Ascending aorta (tissue), 2 donors: Measurements from ENCODE around the gene PFN3. TPM values are rescaled to one million over a fixed set of nuclear protein-coding genes. Genes with fewer than 3 reads are reported as not detected.

Source experiments
- DNase-seq, 2 donors: peaks; one replicate each; pipeline ENCODE4 v3.0.0-alpha.2; 2019; ENCODE audit warnings: low spot score in 2 of 2
- H3K27ac ChIP-seq, 2 donors: fragments of 200-600 bp; sonication (generic); one replicate each; pipeline ENCODE4 v1.5.1; 2016 to 2017; ENCODE audit warnings: mild to moderate bottlenecking in 1 of 2
- H3K27me3 ChIP-seq: fragments of 200-600 bp; sonication (generic); one replicate; pipeline ENCODE4 v1.5.1; 2017
- H3K36me3 ChIP-seq, 2 donors: fragments of 200-600 bp; sonication (generic); one replicate each; pipeline ENCODE4 v1.5.1; 2016
- H3K4me1 ChIP-seq, 2 donors: fragments of 200-600 bp; sonication (generic); one replicate each; pipeline ENCODE4 v1.5.1; 2016 to 2017; ENCODE audit warnings: mild to moderate bottlenecking in 1 of 2
- H3K4me3 ChIP-seq, 2 donors: fragments of 200-600 bp; sonication (generic); one replicate each; pipeline ENCODE4 v1.5.1; 2016 to 2017; ENCODE audit warnings: mild to moderate bottlenecking in 1 of 2
- H3K9me3 ChIP-seq, 2 donors: fragments of 200-600 bp; sonication (generic); one replicate each; pipeline ENCODE4 v1.5.1; 2016
- CTCF ChIP-seq, 3 experiments: fragments of 200-600 bp in 2 of 3; fragments of 450-650 bp in 1 of 3; sonication (generic) in 2 of 3; IDR thresholded peaks; one replicate each; pipeline ENCODE4 v1.5.1; 2016 to 2019; ENCODE audit warnings: antibody characterized with exemption in 3 of 3, mild to moderate bottlenecking in 1 of 3, moderate library complexity in 1 of 3
- intact Hi-C: fragments of 100-400 bp; cut with DNase I; formaldehyde crosslinking; loops from one replicate; pipeline ENCODE4 v1.15.1; 2023
- total RNA-seq: library from RNA; depleted of rRNA; stranded (reverse); fragments of >200 nt; gene quantifications from one replicate; pipeline ENCODE4 v1.1.0, GENCODE V29; 2016

The PFN3 gene
- total RNA-seq, 1 donor from 2014 or later, result not detected

GRCh38 chr5:177427919-177428573, 27.6 kb upstream of the PFN3 start:
- TF ChIP-seq CTCF (IDR thresholded peaks at IDR 0.05), result no peak
- H3K27ac ChIP-seq, result no peak overlapping the region
- peaks cover 15 to 26% of the 10 kb centered on the region in 2 donors for H3K36me3 ChIP-seq
- no peaks in the 10 kb centered on the region for H3K27me3 ChIP-seq
- H3K9me3 ChIP-seq, result no peaks in the 10 kb centered on the region
- intact Hi-C loops, result loop anchor here (2.0 to 10.0 kb wide), 2 partner anchors 61 to 777 kb away; partner anchors contain the start of gene HNRNPAB
- peaks cover 14 to 15% of the 10 kb centered on the region in 2 donors for H3K4me1 ChIP-seq
- DNase-seq, result no peak
- H3K4me3 ChIP-seq, result peak overlapping the region; percentile 79 to 91

GRCh38 chr5:177427211-177427822, 26.9 kb upstream of the PFN3 start:
- peaks cover 14 to 15% of the 10 kb centered on the region in 2 donors for H3K4me1 ChIP-seq
- peak overlapping the region; percentile 79 to 91 for H3K4me3 ChIP-seq
- TF ChIP-seq CTCF (IDR thresholded peaks at IDR 0.05), result no peak
- peak overlapping the region; percentile 83 to 88 for H3K27ac ChIP-seq
- no peaks in the 10 kb centered on the region for H3K27me3 ChIP-seq
- intact Hi-C loops, result loop anchor here (2.0 to 10.0 kb wide), 2 partner anchors 61 to 777 kb away; partner anchors contain the start of gene HNRNPAB
- DNase-seq, result no peak
- peaks cover 8 to 20% of the 10 kb centered on the region in 2 donors for H3K36me3 ChIP-seq
- H3K9me3 ChIP-seq, result no peaks in the 10 kb centered on the region

- no peak for DNase-seq
- peak within 1 kb of the TSS; percentile 79 to 91 for H3K4me3 ChIP-seq
- intact Hi-C loops, result loop anchor here (1.0 to 10.0 kb wide), 7 partner anchors 21 to 778 kb away; partner anchors contain the start of genes HNRNPAB, LMAN2 and PDLIM7
- no peaks in the 10 kb centered on the region for H3K9me3 ChIP-seq
- H3K27me3 ChIP-seq, result no peaks in the 10 kb centered on the region
- peaks cover 14 to 15% of the 10 kb centered on the region in 2 donors for H3K4me1 ChIP-seq
- peak in 1 of 3 experiments; percentile 12 for TF ChIP-seq CTCF (IDR thresholded peaks at IDR 0.05)
- H3K27ac ChIP-seq, result peak within 1 kb of the TSS; percentile 83 to 88
- peaks cover 4 to 14% of the 10 kb centered on the region in 2 donors for H3K36me3 ChIP-seq
These were observed 26.2 kb upstream of the PFN3 start, which contains the start of gene GRK6 for GRCh38 chr5:177426566-177427210. Gene GRK6, plus strand, starts transcription at chr5:177426676. Its CDS starts 170 bp downstream, at chr5:177426846.

GRCh38 chr5:177425801-177426565, 25.5 kb upstream of the PFN3 start:
- Histone ChIP-seq H3K9me3 (no peaks in the 10 kb centered on the region), H3K27ac (peak overlapping the region; percentile 82 to 83), H3K36me3 (peaks cover 3 to 8% of the 10 kb centered on the region in 2 donors), H3K27me3 (no peaks in the 10 kb centered on the region), H3K4me3 (peak overlapping the region; percentile 46 to 62), H3K4me1 (peaks cover 14 to 15% of the 10 kb centered on the region in 2 donors)
- no peak for TF ChIP-seq CTCF (IDR thresholded peaks at IDR 0.05)
- peak; percentile 100 for DNase-seq
- intact Hi-C loops, result loop anchor here (1.0 to 10.0 kb wide), 7 partner anchors 21 to 779 kb away; partner anchors contain the start of genes HNRNPAB, LMAN2 and PDLIM7
